Neural crest cell (in vitro differentiated cells): ENCODE data around the gene TIA1. TPM values are rescaled to one million over a fixed set of nuclear protein-coding genes. Genes with fewer than 3 reads are reported as not detected.
A peak's percentile ranks its signal among the peaks of the same experiment; 100 is the strongest.

Source experiments
- DNase-seq: peaks from one replicate; pipeline ENCODE4 v3.0.0; 2021; ENCODE audit warnings: low read depth, mixed read lengths, low spot score
- H3K27ac Mint-ChIP-seq: one replicate; pipeline ENCODE4 v1.8.0; 2021; ENCODE audit warnings: mild to moderate bottlenecking, mixed read lengths; ENCODE audit not compliant: unreplicated experiment
- H3K27me3 Mint-ChIP-seq: 2 replicates; pipeline ENCODE4 v1.8.0; 2021; ENCODE audit warnings: low read depth, mild to moderate bottlenecking, mixed read lengths
- H3K36me3 Mint-ChIP-seq: 2 replicates; pipeline ENCODE4 v1.8.0; 2021; ENCODE audit warnings: low read depth, mild to moderate bottlenecking, mixed read lengths
- H3K4me1 Mint-ChIP-seq: 2 replicates; pipeline ENCODE4 v1.8.0; 2021; ENCODE audit warnings: mixed read lengths
- H3K4me3 Mint-ChIP-seq: one replicate; pipeline ENCODE4 v1.8.0; 2021; ENCODE audit warnings: mild to moderate bottlenecking, mixed read lengths
- H3K9me3 Mint-ChIP-seq: 2 replicates; pipeline ENCODE4 v1.8.0; 2021; ENCODE audit warnings: mixed read lengths
- CTCF ChIP-seq: fragments of 200-600 bp; sonication (generic); conservative IDR thresholded peaks from 2 replicates; pipeline ENCODE4 v1.5.0; 2021; ENCODE audit warnings: antibody characterized with exemption, mild to moderate bottlenecking
- total RNA-seq: library from RNA; stranded (reverse); gene quantifications from 2 replicates; pipeline ENCODE4 v1.2.1, GENCODE V29; 2021

TIA1 gene
- total RNA-seq, 1 donor from 2014 or later: 287 TPM

GRCh38 chr2:70212298-70212932 is 36.0 kb downstream of the TIA1 start:
- TF ChIP-seq CTCF: no peak
- Mint-ChIP-seq H3K27me3 (no peaks in the 10 kb centered on the region), H3K4me3 (no peak overlapping the region), H3K27ac (no peak overlapping the region), H3K9me3 (no peaks in the 10 kb centered on the region), H3K36me3 (peaks cover 13% of the 10 kb centered on the region), H3K4me1 (no peaks in the 10 kb centered on the region)
- no peak for DNase-seq

GRCh38 chr2:70211595-70211994 is 36.8 kb downstream of the TIA1 start:
- Mint-ChIP-seq H3K27me3 (no peaks in the 10 kb centered on the region), H3K36me3 (peaks cover 13% of the 10 kb centered on the region), H3K4me1 (no peaks in the 10 kb centered on the region), H3K27ac (no peak overlapping the region), H3K4me3 (no peak overlapping the region), H3K9me3 (no peaks in the 10 kb centered on the region)
- no peak for TF ChIP-seq CTCF
- no peak for DNase-seq

DNA sequence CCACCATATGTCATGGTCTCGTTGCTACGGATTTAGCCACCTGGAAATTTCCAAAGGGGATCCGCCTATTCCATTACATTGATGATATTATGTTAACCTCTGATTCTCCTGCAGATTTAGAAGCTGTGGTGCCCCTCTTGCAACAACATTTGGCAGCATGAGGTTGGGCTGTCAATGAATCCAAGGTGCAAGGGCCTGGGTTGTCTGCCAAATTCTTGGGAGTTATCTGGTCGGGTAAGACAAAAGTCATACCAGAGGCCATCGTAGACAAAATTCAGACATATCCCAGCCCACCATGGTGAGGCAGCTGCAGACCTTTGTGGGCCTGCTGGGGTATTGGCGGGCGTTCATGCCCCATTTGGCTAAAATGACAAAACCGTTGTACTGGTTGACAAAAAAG is 44.0 kb downstream of the TIA1 start:
- TF ChIP-seq CTCF: no peak
- Mint-ChIP-seq H3K27ac (no peak overlapping the region), H3K27me3 (no peaks in the 10 kb centered on the region), H3K9me3 (peaks cover 3% of the 10 kb centered on the region), H3K4me3 (no peak overlapping the region), H3K36me3 (no peaks in the 10 kb centered on the region), H3K4me1 (no peaks in the 10 kb centered on the region)
- no peak for DNase-seq

DNA sequence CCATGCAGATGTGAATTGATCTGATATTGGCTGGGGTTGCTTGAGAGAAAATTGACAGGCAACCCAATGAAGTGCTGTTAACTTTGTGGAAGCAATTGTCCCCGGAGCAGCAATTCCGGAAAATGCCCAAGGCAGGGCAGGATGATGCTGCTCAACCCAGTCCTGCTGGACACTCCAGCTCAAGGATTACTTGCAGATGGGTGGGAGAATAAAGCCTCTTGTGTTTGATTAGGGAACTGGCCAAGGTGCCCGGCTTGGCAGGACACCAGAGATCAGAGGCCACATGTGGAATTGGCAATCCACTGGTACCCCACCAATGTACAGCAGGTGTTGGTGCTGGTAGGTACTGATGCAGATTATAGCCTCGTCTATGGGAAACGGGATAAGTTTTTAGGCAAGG is 45.3 kb downstream of the TIA1 start:
- peaks cover 3% of the 10 kb centered on the region for H3K9me3 Mint-ChIP-seq
- no peak overlapping the region for H3K4me3 Mint-ChIP-seq
- H3K4me1 Mint-ChIP-seq: no peaks in the 10 kb centered on the region
- DNase-seq: no peak
- no peak overlapping the region for H3K27ac Mint-ChIP-seq
- TF ChIP-seq CTCF: no peak
- H3K36me3 Mint-ChIP-seq: no peaks in the 10 kb centered on the region
- no peaks in the 10 kb centered on the region for H3K27me3 Mint-ChIP-seq

- no peaks in the 10 kb centered on the region for H3K36me3 Mint-ChIP-seq
- H3K9me3 Mint-ChIP-seq: peaks cover 3% of the 10 kb centered on the region
- H3K27ac Mint-ChIP-seq: peak overlapping the region; percentile 72
- no peaks in the 10 kb centered on the region for H3K4me1 Mint-ChIP-seq
- DNase-seq: no peak
- no peak for TF ChIP-seq CTCF
- H3K4me3 Mint-ChIP-seq: no peak overlapping the region
- H3K27me3 Mint-ChIP-seq: no peaks in the 10 kb centered on the region
Measured at GRCh38 chr2:70202236-70202806, 46.1 kb downstream of the TIA1 start.
